ENCODE results near the gene DHRSX. TPM values are rescaled to one million over a fixed set of nuclear protein-coding genes. Genes with fewer than 3 reads are reported as not detected.
"Not testable (repeated sequence)": the region's sequence is repeated elsewhere in the genome, so short reads cannot be mapped to it uniquely, and the experiment has no call there.

Gene DHRSX
- total and polyA plus RNA-seq, 2 donors from 2014 or later: 26.4 to 30.0 TPM

GRCh38 chrX:2390754-2391153 lies 110.0 kb downstream of the DHRSX start:
- no peak for FAIRE-seq
- intact Hi-C loops (cut with DNase I): no loop called here

GRCh38 chrX:2389731-2390130 lies 111.0 kb downstream of the DHRSX start:
- H3K9me3 ChIP-seq (ENCODE audit: control insufficient read depth in 2 of 3, insufficient read depth in 1 of 3, low read length in 3 of 3); intact Hi-C loops (cut with DNase I); H3K4me1 ChIP-seq (ENCODE audit: control insufficient read depth in 2 of 3, insufficient read depth in 2 of 3, low read depth in 1 of 3, low read length in 3 of 3); H3K27ac ChIP-seq (ENCODE audit: low read depth in 2 of 2, low read length in 2 of 2); DNase-seq; H3K27me3 ChIP-seq (ENCODE audit: control insufficient read depth, insufficient read depth, low read length); H3K9ac ChIP-seq (ENCODE audit: low read length in 3 of 3); H3K4me3 ChIP-seq (ENCODE audit: low read length in 3 of 3); FAIRE-seq: not testable (repeated sequence)
- peaks cover 0 to 16% (median 0%) of the 10 kb centered on the region in 3 donors for H3K36me3 ChIP-seq (ENCODE audit: control insufficient read depth in 2 of 3, insufficient read depth in 3 of 3, low read length in 3 of 3)

More at GRCh38 chrX:2390754-2391153, 110.0 kb downstream of the DHRSX start:
- no peak for TF ChIP-seq CTCF (IDR thresholded peaks at IDR 0.05; ENCODE audit: borderline replicate concordance, extremely low read depth, insufficient read depth)
- Histone ChIP-seq H3K27me3 (ENCODE audit: control insufficient read depth, insufficient read depth, low read length) (no peaks in the 10 kb centered on the region), H3K27ac (ENCODE audit: low read depth in 2 of 2, low read length in 2 of 2) (no peak overlapping the region), H3K4me1 (ENCODE audit: control insufficient read depth in 2 of 3, insufficient read depth in 2 of 3, low read depth in 1 of 3, low read length in 3 of 3) (no peaks in the 10 kb centered on the region), H3K9me3 (ENCODE audit: control insufficient read depth in 2 of 3, insufficient read depth in 1 of 3, low read length in 3 of 3) (peaks cover 0 to 6% (median 2%) of the 10 kb centered on the region in 3 donors), H3K4me3 (ENCODE audit: low read length in 3 of 3) (no peak overlapping the region), H3K36me3 (ENCODE audit: control insufficient read depth in 2 of 3, insufficient read depth in 3 of 3, low read length in 3 of 3) (peaks cover 0 to 16% (median 0%) of the 10 kb centered on the region in 3 donors), H3K9ac (ENCODE audit: low read length in 3 of 3) (no peak overlapping the region)
- no peak for DNase-seq

- no peak for DNase-seq
Observed at GRCh38 chrX:2389324-2389723, 111.5 kb downstream of the DHRSX start.

GRCh38 chrX:2388669-2389068 lies 112.1 kb downstream of the DHRSX start:
- Histone ChIP-seq H3K4me3 (ENCODE audit: low read length in 3 of 3) (no peak overlapping the region), H3K9me3 (ENCODE audit: control insufficient read depth in 2 of 3, insufficient read depth in 1 of 3, low read length in 3 of 3) (peaks cover 0 to 6% (median 2%) of the 10 kb centered on the region in 3 donors), H3K36me3 (ENCODE audit: control insufficient read depth in 2 of 3, insufficient read depth in 3 of 3, low read length in 3 of 3) (peaks cover 0 to 16% (median 0%) of the 10 kb centered on the region in 3 donors), H3K27ac (ENCODE audit: low read depth in 2 of 2, low read length in 2 of 2) (no peak overlapping the region), H3K27me3 (ENCODE audit: control insufficient read depth, insufficient read depth, low read length) (no peaks in the 10 kb centered on the region), H3K9ac (ENCODE audit: low read length in 3 of 3) (no peak overlapping the region), H3K4me1 (ENCODE audit: control insufficient read depth in 2 of 3, insufficient read depth in 2 of 3, low read depth in 1 of 3, low read length in 3 of 3) (no peaks in the 10 kb centered on the region)
- no peak for FAIRE-seq
- intact Hi-C loops (cut with DNase I): no loop called here
- no peak for TF ChIP-seq CTCF (IDR thresholded peaks at IDR 0.05; ENCODE audit: borderline replicate concordance, extremely low read depth, insufficient read depth)
- no peak for DNase-seq

More at GRCh38 chrX:2389324-2389723, 111.5 kb downstream of the DHRSX start:
- Histone ChIP-seq H3K9ac (ENCODE audit: low read length in 3 of 3) (no peak overlapping the region), H3K4me3 (ENCODE audit: low read length in 3 of 3) (no peak overlapping the region), H3K4me1 (ENCODE audit: control insufficient read depth in 2 of 3, insufficient read depth in 2 of 3, low read depth in 1 of 3, low read length in 3 of 3) (no peaks in the 10 kb centered on the region), H3K27me3 (ENCODE audit: control insufficient read depth, insufficient read depth, low read length) (no peaks in the 10 kb centered on the region), H3K36me3 (ENCODE audit: control insufficient read depth in 2 of 3, insufficient read depth in 3 of 3, low read length in 3 of 3) (peaks cover 0 to 16% (median 0%) of the 10 kb centered on the region in 3 donors), H3K27ac (ENCODE audit: low read depth in 2 of 2, low read length in 2 of 2) (no peak overlapping the region), H3K9me3 (ENCODE audit: control insufficient read depth in 2 of 3, insufficient read depth in 1 of 3, low read length in 3 of 3) (peaks cover 0 to 6% (median 2%) of the 10 kb centered on the region in 3 donors)
- intact Hi-C loops (cut with DNase I): no loop called here
- TF ChIP-seq CTCF (IDR thresholded peaks at IDR 0.05; ENCODE audit: borderline replicate concordance, extremely low read depth, insufficient read depth): no peak
- no peak for FAIRE-seq
